WTC11 (cell line): ENCODE measurements around the gene OR2H2.

ENCODE experiments used
- ATF3 ChIP-seq: sonication (generic); formaldehyde crosslinking; conservative IDR thresholded peaks from 2 replicates; pipeline ENCODE4 v1.8.1; 2022; ENCODE audit warnings: mild to moderate bottlenecking, missing genetic modification reagents
- ESRRA ChIP-seq: sonication (generic); formaldehyde crosslinking; IDR thresholded peaks from 2 replicates; pipeline ENCODE4 v1.8.1; 2022; ENCODE audit warnings: mild to moderate bottlenecking, missing genetic modification reagents, borderline replicate concordance
- ETV6 ChIP-seq: sonication (generic); formaldehyde crosslinking; IDR thresholded peaks from 2 replicates; pipeline ENCODE4 v1.8.1; 2022; ENCODE audit warnings: mild to moderate bottlenecking, missing genetic modification reagents
- KAT7 ChIP-seq: sonication (generic); formaldehyde crosslinking; IDR thresholded peaks from 2 replicates; pipeline ENCODE4 v1.8.1; 2023; ENCODE audit warnings: missing genetic modification reagents, mild to moderate bottlenecking, borderline replicate concordance
- NR2C2 ChIP-seq: sonication (generic); formaldehyde crosslinking; IDR thresholded peaks from 2 replicates; pipeline ENCODE4 v1.8.0; 2022; ENCODE audit warnings: mild to moderate bottlenecking, missing genetic modification reagents
- NR3C1 ChIP-seq: sonication (generic); formaldehyde crosslinking; conservative IDR thresholded peaks from 2 replicates; pipeline ENCODE4 v1.8.1; 2023; ENCODE audit warnings: low read depth, mild to moderate bottlenecking, missing genetic modification reagents
- SP1 ChIP-seq: sonication (generic); formaldehyde crosslinking; conservative IDR thresholded peaks from 2 replicates; pipeline ENCODE4 v1.8.1; 2022; ENCODE audit warnings: missing genetic modification reagents
- ZNF232 ChIP-seq: sonication (generic); formaldehyde crosslinking; IDR thresholded peaks from 2 replicates; pipeline ENCODE4 v1.8.0; 2022; ENCODE audit warnings: mild to moderate bottlenecking, missing genetic modification reagents
- TF ChIP-seq, protein P1 (sequence below): fragments of 200-600 bp; IDR thresholded peaks from 2 replicates; pipeline ENCODE4 v1.8.0; 2022; ENCODE audit warnings: antibody characterized with exemption
- TF ChIP-seq, protein P2 (sequence below): sonication (generic); formaldehyde crosslinking; IDR thresholded peaks from 2 replicates; pipeline ENCODE4 v1.8.1; 2023; ENCODE audit warnings: mild to moderate bottlenecking, moderate library complexity, missing genetic modification reagents

GRCh38 chr6:29627755-29628418 is 43.0 kb downstream of the OR2H2 start:
- TF ChIP-seq NR3C1 (CRISPR knock-in tag) (no peak), SP1 (CRISPR knock-in tag) (no peak), ATF3 (CRISPR knock-in tag) (no peak), KAT7 (CRISPR knock-in tag) (peak; percentile 69), ESRRA (CRISPR knock-in tag) (no peak), ETV6 (0 out of 2 replicates have a peak, but pooled peaks have one; percentile 17), NR2C2 (CRISPR knock-in tag) (no peak), ZNF232 (CRISPR knock-in tag) (no peak)
- TF ChIP-seq, protein P1, sequence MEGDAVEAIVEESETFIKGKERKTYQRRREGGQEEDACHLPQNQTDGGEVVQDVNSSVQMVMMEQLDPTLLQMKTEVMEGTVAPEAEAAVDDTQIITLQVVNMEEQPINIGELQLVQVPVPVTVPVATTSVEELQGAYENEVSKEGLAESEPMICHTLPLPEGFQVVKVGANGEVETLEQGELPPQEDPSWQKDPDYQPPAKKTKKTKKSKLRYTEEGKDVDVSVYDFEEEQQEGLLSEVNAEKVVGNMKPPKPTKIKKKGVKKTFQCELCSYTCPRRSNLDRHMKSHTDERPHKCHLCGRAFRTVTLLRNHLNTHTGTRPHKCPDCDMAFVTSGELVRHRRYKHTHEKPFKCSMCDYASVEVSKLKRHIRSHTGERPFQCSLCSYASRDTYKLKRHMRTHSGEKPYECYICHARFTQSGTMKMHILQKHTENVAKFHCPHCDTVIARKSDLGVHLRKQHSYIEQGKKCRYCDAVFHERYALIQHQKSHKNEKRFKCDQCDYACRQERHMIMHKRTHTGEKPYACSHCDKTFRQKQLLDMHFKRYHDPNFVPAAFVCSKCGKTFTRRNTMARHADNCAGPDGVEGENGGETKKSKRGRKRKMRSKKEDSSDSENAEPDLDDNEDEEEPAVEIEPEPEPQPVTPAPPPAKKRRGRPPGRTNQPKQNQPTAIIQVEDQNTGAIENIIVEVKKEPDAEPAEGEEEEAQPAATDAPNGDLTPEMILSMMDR: no peak
- TF ChIP-seq, protein P2, sequence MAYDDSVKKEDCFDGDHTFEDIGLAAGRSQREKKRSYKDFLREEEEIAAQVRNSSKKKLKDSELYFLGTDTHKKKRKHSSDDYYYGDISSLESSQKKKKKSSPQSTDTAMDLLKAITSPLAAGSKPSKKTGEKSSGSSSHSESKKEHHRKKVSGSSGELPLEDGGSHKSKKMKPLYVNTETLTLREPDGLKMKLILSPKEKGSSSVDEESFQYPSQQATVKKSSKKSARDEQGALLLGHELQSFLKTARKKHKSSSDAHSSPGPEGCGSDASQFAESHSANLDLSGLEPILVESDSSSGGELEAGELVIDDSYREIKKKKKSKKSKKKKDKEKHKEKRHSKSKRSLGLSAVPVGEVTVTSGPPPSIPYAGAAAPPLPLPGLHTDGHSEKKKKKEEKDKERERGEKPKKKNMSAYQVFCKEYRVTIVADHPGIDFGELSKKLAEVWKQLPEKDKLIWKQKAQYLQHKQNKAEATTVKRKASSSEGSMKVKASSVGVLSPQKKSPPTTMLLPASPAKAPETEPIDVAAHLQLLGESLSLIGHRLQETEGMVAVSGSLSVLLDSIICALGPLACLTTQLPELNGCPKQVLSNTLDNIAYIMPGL (CRISPR knock-in tag): no peak
